Activated CD4-positive, alpha-beta memory T cell treated with anti-CD3 and anti-CD28 coated beads, Interleukin-2, amount 10 ng/mL, durations not matched to agents 7 days and 5 days (primary cell): Measurements from ENCODE around the gene C17orf67. TPM values are rescaled to one million over a fixed set of nuclear protein-coding genes. Genes with fewer than 3 reads are reported as not detected.

ENCODE experiments used
- CTCF ChIA-PET: fragments of 350-600 bp; sonication (Branson Sonifier 250); formaldehyde crosslinking; loops from one replicate; lab custom pipeline; 2021; ENCODE audit warnings: antibody characterized with exemption, inconsistent platforms; lab: Charles Lee
- POLR2A ChIA-PET: fragments of 350-600 bp; sonication (Branson Sonifier 250); formaldehyde crosslinking; loops from one replicate; lab custom pipeline; 2021; ENCODE audit warnings: antibody characterized with exemption; lab: Charles Lee
- DNase-seq: peaks from one replicate; pipeline ENCODE4 v3.0.0-alpha.2; 2020
- H3K27ac Mint-ChIP-seq: one replicate; pipeline ENCODE4 v1.8.0; 2021; ENCODE audit warnings: mild to moderate bottlenecking, mixed read lengths
- H3K27me3 Mint-ChIP-seq: one replicate; pipeline ENCODE4 v1.8.0; 2021; ENCODE audit warnings: mixed read lengths
- H3K36me3 Mint-ChIP-seq: one replicate; pipeline ENCODE4 v1.8.0; 2021; ENCODE audit warnings: low read depth, mixed read lengths
- H3K4me1 Mint-ChIP-seq: one replicate; pipeline ENCODE4 v1.8.0; 2021; ENCODE audit warnings: mixed read lengths
- H3K4me3 Mint-ChIP-seq: one replicate; pipeline ENCODE4 v1.8.0; 2021; ENCODE audit warnings: mild to moderate bottlenecking, mixed read lengths
- H3K9me3 Mint-ChIP-seq: one replicate; pipeline ENCODE4 v1.8.0; 2021; ENCODE audit warnings: mixed read lengths
- total RNA-seq, 2 experiments: library from RNA; stranded (reverse); gene quantifications; one replicate each; pipeline ENCODE4 v1.2.3, GENCODE V29; 2021

C17orf67 gene
- total RNA-seq, 2 experiments from 2014 or later = 4.1 to 4.2 TPM

DNA sequence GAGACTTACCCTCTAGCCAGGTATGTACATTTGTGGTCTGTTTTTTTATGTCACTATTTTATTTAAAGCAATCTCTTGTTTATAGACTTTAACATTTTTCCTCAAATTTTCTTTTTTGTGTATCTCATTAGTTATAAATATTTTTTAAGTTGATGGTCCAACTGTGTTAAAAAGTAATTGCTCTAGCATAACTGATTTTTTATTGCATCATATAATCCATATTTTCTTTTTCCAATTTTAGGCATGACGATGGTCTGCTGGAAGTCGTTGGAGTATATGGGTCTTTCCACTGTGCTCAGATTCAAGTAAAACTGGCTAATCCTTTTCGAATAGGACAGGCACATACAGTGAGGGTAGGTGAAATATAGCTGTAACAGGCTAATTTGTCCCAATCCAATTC is 28.2 kb upstream of the C17orf67 start:
- DNase-seq = no peak
- Mint-ChIP-seq H3K9me3 (no peaks in the 10 kb centered on the region), H3K4me1 (no peaks in the 10 kb centered on the region), H3K27me3 (no peaks in the 10 kb centered on the region), H3K36me3 (peaks cover 54% of the 10 kb centered on the region), H3K27ac (no peak overlapping the region), H3K4me3 (no peak overlapping the region)
- POLR2A ChIA-PET = interaction anchor here (1.0 to 2.2 kb wide), 2 partner anchors 46 to 52 kb away, joined by 3 to 7 read pairs; partner anchors contain the start of gene TRIM25
- CTCF ChIA-PET = interaction anchor here (0.8 kb wide), 1 partner anchor 82 kb away, joined by 3 read pairs; no protein-coding TSS in a partner anchor

DNA sequence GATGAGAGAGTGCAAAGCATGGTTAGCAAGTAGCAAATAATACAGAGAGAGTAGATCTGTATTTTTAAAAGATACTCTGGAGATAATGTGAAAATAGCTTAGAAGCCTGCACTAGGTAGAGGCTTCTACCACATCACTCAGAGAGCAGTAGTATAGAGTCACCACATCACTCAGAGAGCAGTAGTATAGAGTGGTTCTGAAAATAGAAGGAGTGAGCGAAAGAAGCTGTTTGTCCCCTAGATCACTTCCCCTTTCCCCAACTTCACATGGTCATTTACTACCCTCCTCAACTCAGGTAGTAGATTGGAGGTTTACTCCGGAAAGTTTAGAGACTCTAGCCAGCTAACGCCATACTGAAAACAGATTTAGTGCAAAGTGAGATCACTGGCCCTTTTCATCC is 17.3 kb upstream of the C17orf67 start:
- Mint-ChIP-seq H3K27ac (no peak overlapping the region), H3K9me3 (no peaks in the 10 kb centered on the region), H3K4me1 (no peaks in the 10 kb centered on the region), H3K4me3 (no peak overlapping the region), H3K36me3 (peaks cover 61% of the 10 kb centered on the region), H3K27me3 (no peaks in the 10 kb centered on the region)
- DNase-seq = no peak
- ChIA-PET CTCF (interaction anchor here (1.5 kb wide), 1 partner anchor 16 kb away, joined by 4 read pairs; no protein-coding TSS in a partner anchor), POLR2A (interaction anchor here (2.0 kb wide), 1 partner anchor 16 kb away, joined by 10 read pairs; the partner anchor contains the start of genes C17orf67 and DGKE)

DNA sequence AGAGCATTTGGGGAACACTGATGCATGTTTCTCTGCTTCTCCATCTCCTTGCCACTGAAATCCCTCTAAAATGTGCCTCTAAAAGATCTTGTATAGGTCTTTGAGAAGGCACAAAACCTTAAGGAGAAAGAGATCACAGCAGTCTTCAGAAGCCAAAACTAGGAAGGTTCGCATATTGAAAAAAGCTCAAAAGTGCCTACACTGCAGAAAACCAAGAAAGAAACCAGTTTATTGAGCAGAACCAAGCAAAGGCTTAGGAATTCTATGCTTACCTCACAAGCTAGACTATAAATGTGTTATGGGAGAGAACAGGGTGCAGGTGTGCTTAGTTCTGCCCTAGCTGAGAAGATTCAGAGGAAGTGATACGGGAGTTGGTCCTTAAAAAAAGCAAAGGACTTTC is 16.9 kb upstream of the C17orf67 start:
- POLR2A ChIA-PET = interaction anchor here (2.0 kb wide), 1 partner anchor 16 kb away, joined by 10 read pairs; the partner anchor contains the start of genes C17orf67 and DGKE
- H3K4me3 Mint-ChIP-seq = no peak overlapping the region
- H3K36me3 Mint-ChIP-seq = peaks cover 59% of the 10 kb centered on the region
- H3K27ac Mint-ChIP-seq = no peak overlapping the region
- CTCF ChIA-PET = interaction anchor here (1.5 kb wide), 1 partner anchor 15 kb away, joined by 4 read pairs; no protein-coding TSS in a partner anchor
- no peaks in the 10 kb centered on the region for H3K9me3 Mint-ChIP-seq
- H3K4me1 Mint-ChIP-seq = no peaks in the 10 kb centered on the region
- no peak for DNase-seq
- no peaks in the 10 kb centered on the region for H3K27me3 Mint-ChIP-seq

DNA sequence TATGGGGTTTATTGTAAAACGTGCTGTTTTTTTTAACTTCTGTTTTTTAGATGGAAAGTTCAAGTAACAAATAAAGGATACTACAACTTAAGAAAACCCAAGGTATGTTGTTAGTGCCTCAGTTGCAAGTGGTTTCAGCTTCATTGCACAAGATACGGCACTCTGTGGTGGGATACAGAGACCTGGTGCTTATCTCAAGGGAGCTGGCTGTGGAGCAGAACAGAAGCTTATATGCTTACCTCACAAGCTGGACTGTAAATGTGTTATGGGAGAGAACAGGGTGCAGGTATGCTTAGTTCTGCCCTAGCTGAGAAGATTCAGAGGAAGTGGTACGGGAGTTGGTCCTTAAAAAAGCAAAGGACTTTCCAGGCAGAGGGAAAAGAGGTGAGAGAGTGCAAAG is 15.4 kb upstream of the C17orf67 start:
- Mint-ChIP-seq H3K9me3 (no peaks in the 10 kb centered on the region), H3K27me3 (no peaks in the 10 kb centered on the region), H3K36me3 (peaks cover 57% of the 10 kb centered on the region), H3K27ac (no peak overlapping the region), H3K4me1 (no peaks in the 10 kb centered on the region), H3K4me3 (no peak overlapping the region)
- ChIA-PET POLR2A (no interaction called here), CTCF (no interaction called here)
- DNase-seq = no peak

DNA sequence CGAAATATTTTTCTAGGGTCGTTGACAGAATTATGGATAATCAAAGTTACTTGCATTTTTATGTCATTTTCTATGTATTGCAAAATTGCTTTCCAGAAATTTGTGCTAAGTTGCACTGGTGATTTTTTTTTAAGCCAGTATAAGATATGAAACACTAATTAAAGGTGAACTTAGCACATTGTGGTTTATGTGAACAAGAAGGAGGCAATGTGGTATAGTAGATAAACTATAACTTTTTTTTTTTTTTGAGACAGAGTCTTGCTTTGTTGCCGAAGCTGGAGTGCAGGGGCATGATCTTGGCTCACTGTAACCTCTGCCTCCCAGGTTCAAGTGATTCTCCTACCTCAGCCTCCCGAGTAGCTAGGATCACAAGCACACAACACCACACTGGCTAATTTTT is 13.4 kb upstream of the C17orf67 start:
- no peaks in the 10 kb centered on the region for H3K27me3 Mint-ChIP-seq
- ChIA-PET POLR2A (no interaction called here), CTCF (no interaction called here)
- no peaks in the 10 kb centered on the region for H3K4me1 Mint-ChIP-seq
- no peaks in the 10 kb centered on the region for H3K9me3 Mint-ChIP-seq
- H3K4me3 Mint-ChIP-seq = no peak overlapping the region
- H3K36me3 Mint-ChIP-seq = peaks cover 53% of the 10 kb centered on the region
- no peak overlapping the region for H3K27ac Mint-ChIP-seq
- DNase-seq = no peak

DNA sequence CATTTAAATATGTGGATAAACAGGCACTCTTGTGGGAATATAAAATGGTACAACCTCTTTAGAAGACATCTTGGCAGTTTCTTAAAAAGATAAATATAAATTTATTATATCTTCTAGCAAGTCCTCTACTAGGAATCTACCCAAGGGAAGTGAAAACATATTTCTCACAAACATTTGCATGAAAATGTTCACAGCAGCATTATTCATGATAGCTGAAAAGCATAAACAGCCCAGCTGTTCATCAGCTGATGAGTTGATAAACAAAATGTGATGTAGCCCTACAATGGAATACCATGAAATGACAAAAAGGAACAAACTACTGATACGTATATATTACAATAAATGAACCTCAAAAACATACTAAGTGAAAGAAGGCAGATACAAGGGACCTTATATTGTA is 12.2 kb upstream of the C17orf67 start:
- POLR2A ChIA-PET = interaction anchor here (1.9 kb wide), 1 partner anchor 11 kb away, joined by 9 read pairs; no protein-coding TSS in a partner anchor
- Mint-ChIP-seq H3K4me1 (no peaks in the 10 kb centered on the region), H3K9me3 (no peaks in the 10 kb centered on the region), H3K27me3 (no peaks in the 10 kb centered on the region), H3K27ac (no peak overlapping the region), H3K4me3 (no peak overlapping the region), H3K36me3 (peaks cover 46% of the 10 kb centered on the region)
- DNase-seq = no peak
- CTCF ChIA-PET = interaction anchor here (0.8 to 1.0 kb wide), 2 partner anchors 12 to 27 kb away, joined by 3 to 4 read pairs; partner anchors contain the start of genes C17orf67 and DGKE

DNA sequence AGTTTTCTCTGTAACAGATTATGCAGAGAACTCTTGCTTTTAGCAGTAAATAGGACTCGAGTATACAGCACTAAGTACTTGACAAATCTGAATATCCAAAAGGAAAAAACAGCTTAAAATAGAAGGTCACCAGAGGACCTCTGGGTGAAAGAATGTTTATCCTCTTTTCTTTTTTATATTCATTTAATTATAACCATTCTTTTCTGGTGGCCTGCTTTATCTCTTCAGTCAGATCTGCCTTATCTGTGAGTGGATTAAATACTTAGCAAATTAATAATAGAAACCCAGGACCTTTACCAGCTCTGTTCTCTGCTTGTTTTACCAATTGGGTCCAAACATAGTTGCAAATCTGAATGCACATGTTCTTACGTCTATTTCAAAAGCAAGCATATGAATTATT is 8.9 kb upstream of the C17orf67 start:
- no peaks in the 10 kb centered on the region for H3K27me3 Mint-ChIP-seq
- H3K4me3 Mint-ChIP-seq = no peak overlapping the region
- peaks cover 39% of the 10 kb centered on the region for H3K36me3 Mint-ChIP-seq
- no peak for DNase-seq
- no peaks in the 10 kb centered on the region for H3K9me3 Mint-ChIP-seq
- CTCF ChIA-PET = interaction anchor here (0.8 to 1.2 kb wide), 2 partner anchors 23 to 97 kb away, joined by 3 to 5 read pairs; no protein-coding TSS in a partner anchor
- POLR2A ChIA-PET = interaction anchor here (0.7 to 1.8 kb wide), 2 partner anchors 9 to 72 kb away, joined by 3 to 12 read pairs; partner anchors contain the start of genes C17orf67, DGKE and TRIM25
- H3K4me1 Mint-ChIP-seq = peaks cover 22% of the 10 kb centered on the region
- H3K27ac Mint-ChIP-seq = no peak overlapping the region

DNA sequence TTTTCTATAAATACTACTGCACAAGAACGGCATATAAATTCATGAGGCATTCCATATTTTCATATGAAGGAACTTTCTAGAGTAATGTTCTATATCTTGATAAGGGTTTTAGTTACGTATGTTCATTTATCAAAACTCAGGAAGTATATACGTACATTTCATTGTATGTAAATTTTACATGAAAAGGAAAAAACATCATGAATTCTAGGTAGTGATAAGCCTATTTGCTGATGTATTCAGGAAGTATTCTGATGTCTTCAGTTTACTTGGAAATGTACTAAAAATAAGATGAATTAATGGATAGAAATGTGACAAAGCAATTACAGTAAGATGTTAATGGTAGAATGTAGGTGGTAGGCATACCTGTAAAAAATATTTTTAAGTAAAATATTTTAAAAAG is 5.0 kb upstream of the C17orf67 start:
- no peaks in the 10 kb centered on the region for H3K27me3 Mint-ChIP-seq
- peaks cover 48% of the 10 kb centered on the region for H3K4me1 Mint-ChIP-seq
- H3K36me3 Mint-ChIP-seq = peaks cover 45% of the 10 kb centered on the region
- H3K9me3 Mint-ChIP-seq = no peaks in the 10 kb centered on the region
- H3K27ac Mint-ChIP-seq = peak overlapping the region; percentile 32
- ChIA-PET POLR2A (interaction anchor here (0.6 to 0.8 kb wide), 2 partner anchors 49 to 140 kb away, joined by 3 to 5 read pairs; no protein-coding TSS in a partner anchor), CTCF (interaction anchor here (0.9 to 1.1 kb wide), 2 partner anchors 19 to 24 kb away, joined by 3 to 4 read pairs; no protein-coding TSS in a partner anchor)
- no peak for DNase-seq
- H3K4me3 Mint-ChIP-seq = peak overlapping the region; percentile 33

DNA sequence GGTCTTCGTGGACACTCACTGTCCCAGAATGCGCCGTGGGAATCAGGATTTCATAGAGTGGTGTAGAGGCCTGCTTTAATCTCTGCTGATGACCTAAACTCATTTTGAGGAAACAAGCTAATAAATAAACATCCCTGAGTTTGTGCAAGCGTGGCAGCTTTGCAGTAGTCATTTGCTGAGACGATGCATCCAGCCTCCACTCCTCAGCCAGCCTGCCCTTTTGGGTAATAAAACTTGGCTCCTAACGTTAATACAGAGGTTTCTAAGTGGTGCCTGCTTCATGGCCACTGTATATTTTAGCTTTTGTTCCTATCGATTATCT is 1.5 kb upstream of the C17orf67 start:
- ChIA-PET POLR2A (interaction anchor here (0.7 to 3.1 kb wide), 12 partner anchors 7 to 143 kb away, joined by 3 to 12 read pairs (median 5); partner anchors contain the start of gene SCPEP1), CTCF (interaction anchor here (0.9 to 2.1 kb wide), 8 partner anchors 10 to 106 kb away, joined by 3 to 8 read pairs (median 4); partner anchors contain the start of gene TRIM25)
- H3K4me1 Mint-ChIP-seq = peaks cover 68% of the 10 kb centered on the region
- H3K9me3 Mint-ChIP-seq = no peaks in the 10 kb centered on the region
- no peaks in the 10 kb centered on the region for H3K27me3 Mint-ChIP-seq
- H3K4me3 Mint-ChIP-seq = peak overlapping the region; percentile 93
- DNase-seq = no peak
- peaks cover 63% of the 10 kb centered on the region for H3K36me3 Mint-ChIP-seq
- peak overlapping the region; percentile 94 for H3K27ac Mint-ChIP-seq

DNA sequence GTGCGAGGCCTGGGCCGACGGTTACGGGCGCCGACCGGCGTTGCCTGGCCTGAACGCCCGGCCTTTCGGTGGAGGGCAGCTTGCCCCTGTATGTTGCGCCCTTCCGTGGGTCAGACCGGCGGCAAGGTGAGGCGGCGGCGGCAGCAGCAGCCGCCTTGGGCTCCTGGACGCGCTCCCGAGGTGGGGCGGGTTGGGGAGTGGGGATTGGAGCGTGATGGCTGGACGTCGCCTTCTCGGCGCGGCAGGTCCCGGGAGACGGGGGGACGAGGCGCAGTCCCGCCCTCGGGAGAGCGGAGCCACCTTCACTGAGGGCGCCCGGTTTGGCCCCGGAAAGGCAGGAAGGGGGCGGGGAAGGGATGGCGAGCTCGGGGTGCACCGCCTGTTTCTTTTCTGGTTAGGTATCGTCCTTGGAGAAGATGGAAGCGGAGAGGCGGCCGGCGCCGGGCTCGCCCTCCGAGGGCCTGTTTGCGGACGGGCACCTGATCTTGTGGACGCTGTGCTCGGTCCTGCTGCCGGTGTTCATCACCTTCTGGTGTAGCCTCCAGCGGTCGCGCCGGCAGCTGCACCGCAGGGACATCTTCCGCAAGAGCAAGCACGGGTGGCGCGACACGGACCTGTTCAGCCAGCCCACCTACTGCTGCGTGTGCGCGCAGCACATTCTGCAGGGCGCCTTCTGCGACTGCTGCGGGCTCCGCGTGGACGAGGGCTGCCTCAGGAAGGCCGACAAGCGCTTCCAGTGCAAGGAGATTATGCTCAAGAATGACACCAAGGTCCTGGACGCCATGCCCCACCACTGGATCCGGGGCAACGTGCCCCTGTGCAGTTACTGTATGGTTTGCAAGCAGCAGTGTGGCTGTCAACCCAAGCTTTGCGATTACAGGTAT is 902 bp upstream of the C17orf67 start:
- H3K36me3 Mint-ChIP-seq = peaks cover 66% of the 10 kb centered on the region
- peak overlapping the region; percentile 94 for H3K27ac Mint-ChIP-seq
- no peaks in the 10 kb centered on the region for H3K27me3 Mint-ChIP-seq
- CTCF ChIA-PET = interaction anchor here (0.9 to 2.1 kb wide), 10 partner anchors 9 to 126 kb away, joined by 3 to 8 read pairs (median 4); partner anchors contain the start of genes COIL and TRIM25
- H3K9me3 Mint-ChIP-seq = no peaks in the 10 kb centered on the region
- peak overlapping the region; percentile 93 for H3K4me3 Mint-ChIP-seq
- POLR2A ChIA-PET = interaction anchor here (0.7 to 3.4 kb wide), 16 partner anchors 8 to 251 kb away, joined by 3 to 14 read pairs (median 5); partner anchors contain the start of genes AKAP1 and SCPEP1
- DNase-seq = peak; percentile 76
- H3K4me1 Mint-ChIP-seq = peaks cover 69% of the 10 kb centered on the region

DNA sequence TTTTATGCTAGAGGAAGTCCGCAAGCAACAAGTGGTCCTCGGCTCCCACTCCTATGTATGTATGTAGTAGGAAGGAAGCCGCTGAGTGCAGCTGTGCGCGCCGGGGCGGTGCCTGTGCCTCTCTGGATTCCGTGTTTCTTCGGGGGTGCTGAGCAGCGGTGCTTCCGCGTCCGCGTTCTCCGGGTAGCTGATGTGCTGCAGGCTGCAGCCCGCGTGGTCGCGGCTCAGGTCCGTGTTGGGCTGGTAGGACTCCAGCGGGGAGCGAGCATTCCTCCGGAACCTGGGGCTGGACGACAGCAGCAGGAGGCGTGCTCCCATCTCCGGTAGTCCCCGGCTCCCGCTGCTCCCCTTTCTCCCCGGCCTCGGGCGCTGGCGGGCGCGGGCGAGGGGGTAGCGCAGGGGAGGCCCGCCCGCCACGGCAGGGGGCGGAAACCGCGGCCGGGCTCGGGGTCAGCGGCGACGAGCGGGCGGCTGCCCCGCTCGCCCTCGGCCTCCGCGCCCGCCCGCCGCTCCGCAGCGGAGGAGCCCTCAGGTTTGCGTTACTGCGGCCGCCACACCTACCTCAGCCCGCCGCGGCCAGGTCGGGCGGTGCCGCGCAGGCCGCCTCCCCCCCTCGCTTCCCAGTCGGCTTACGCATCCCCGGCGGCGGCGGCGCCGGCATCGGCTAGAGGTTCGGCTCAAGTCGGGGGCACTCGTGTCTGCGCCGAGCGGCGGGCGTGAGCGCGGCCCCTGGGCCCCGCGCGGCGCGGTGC is 487 bp downstream of the C17orf67 start:
- CTCF ChIA-PET = interaction anchor here (1.2 to 2.1 kb wide), 6 partner anchors 12 to 128 kb away, joined by 3 to 15 read pairs (median 4); partner anchors contain the start of gene COIL
- DNase-seq = peak; percentile 76
- Mint-ChIP-seq H3K4me3 (peak overlapping the region; percentile 83), H3K4me1 (peaks cover 58% of the 10 kb centered on the region), H3K27me3 (no peaks in the 10 kb centered on the region), H3K9me3 (no peaks in the 10 kb centered on the region), H3K27ac (peak overlapping the region; percentile 88), H3K36me3 (peaks cover 65% of the 10 kb centered on the region)
- POLR2A ChIA-PET = interaction anchor here (1.0 to 3.4 kb wide), 7 partner anchors 9 to 145 kb away, joined by 3 to 14 read pairs (median 10); partner anchors contain the start of gene SCPEP1

DNA sequence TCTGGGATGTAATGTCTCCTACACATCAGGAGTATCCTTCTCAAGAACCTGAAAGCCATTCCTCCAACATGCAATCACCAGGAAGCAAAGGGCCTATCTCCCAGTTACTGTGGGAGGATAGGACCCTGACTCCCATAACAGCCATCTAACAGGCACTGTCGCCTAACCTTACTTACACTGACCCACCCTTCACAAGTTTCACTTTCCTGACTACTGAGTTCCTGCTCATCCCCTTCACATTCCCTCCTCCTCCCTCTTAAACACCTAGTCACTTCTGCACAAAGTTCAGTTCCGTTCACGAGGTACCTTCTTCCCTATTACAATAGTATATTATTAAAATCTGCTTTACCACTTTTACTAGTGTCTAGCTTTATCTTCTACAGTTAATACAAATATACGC is 1.3 kb downstream of the C17orf67 start:
- Mint-ChIP-seq H3K4me1 (peaks cover 50% of the 10 kb centered on the region), H3K9me3 (no peaks in the 10 kb centered on the region), H3K27me3 (no peaks in the 10 kb centered on the region), H3K36me3 (peaks cover 58% of the 10 kb centered on the region), H3K27ac (peak overlapping the region; percentile 88), H3K4me3 (peak overlapping the region; percentile 83)
- DNase-seq = no peak
- CTCF ChIA-PET = interaction anchor here (1.1 to 1.9 kb wide), 4 partner anchors 13 to 107 kb away, joined by 3 to 15 read pairs (median 4); no protein-coding TSS in a partner anchor
- POLR2A ChIA-PET = interaction anchor here (1.0 to 3.4 kb wide), 5 partner anchors 9 to 146 kb away, joined by 3 to 14 read pairs (median 12); partner anchors contain the start of gene SCPEP1
